HG02943 (cell line): ENCODE measurements around the gene MICA.
"Not testable (repeated sequence)": the region's sequence is repeated elsewhere in the genome, so short reads cannot be mapped to it uniquely, and the experiment has no call there.

Experiments
- ATAC-seq: cut with Tn5 transposase; IDR thresholded peaks from one replicate; pipeline ENCODE4 v1.9.1; 2021; ENCODE audit warnings: mild to moderate bottlenecking, low read depth, moderate library complexity; ENCODE audit not compliant: unreplicated experiment

MICA gene

DNA sequence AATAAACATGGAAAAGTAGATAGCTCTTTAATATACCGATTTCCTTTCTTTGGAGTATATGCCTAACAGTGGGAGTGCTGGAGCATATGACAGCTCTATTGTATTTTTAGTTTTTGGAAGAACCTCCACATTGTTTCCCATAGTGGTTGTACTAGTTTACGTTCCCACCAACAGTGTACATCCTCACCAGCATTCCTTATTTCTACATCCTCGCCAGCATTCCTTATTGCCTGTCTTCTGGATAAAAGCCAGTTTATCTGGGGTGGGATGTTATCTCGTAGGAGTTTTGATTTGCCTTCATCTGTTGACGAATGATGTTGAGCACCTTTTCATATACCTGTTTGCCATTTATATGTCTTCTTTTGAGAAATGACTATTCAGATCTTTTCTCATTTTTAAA, 2.6 kb downstream of the MICA start:
- no peak for ATAC-seq

DNA sequence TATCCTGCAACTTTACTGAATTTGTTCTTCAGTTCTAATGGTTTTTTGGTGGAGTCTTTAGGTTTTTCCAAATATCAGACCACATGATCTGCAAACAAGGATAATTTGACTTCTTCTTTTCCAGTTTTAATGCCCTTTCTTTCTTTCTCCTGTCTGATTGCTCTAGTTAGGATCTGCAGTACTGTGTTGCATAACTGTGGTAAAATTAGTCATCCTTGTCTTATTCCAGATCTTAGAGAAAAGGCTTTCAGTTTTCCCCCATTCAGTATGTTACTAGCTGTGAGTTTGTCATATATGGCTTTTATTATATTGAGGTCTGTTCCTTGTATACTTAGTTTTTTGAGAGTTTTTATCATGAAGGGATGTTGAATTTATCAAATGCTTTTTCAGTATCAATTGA, 4.3 kb downstream of the MICA start:
- ATAC-seq: no peak

DNA sequence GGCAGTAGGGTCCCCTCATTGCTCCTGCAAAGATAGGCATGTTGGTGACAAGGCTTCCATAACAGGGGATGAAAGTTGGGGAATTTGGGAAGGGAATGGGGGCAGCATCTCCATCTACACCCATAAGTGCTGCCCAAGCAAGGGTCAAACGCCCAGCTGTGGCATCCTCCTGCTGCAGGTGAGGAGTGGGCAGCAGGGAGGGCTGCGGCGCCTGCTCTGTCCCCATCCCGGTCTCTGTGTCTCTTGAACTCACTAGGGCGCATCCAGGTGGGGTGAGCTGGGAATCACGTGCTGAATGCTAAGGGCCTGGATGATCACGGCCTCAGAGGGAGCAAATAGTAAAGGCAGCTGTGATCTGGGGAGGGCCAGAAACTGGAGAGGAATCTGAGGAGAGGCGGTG, 9.1 kb downstream of the MICA start:
- no peak for ATAC-seq

DNA sequence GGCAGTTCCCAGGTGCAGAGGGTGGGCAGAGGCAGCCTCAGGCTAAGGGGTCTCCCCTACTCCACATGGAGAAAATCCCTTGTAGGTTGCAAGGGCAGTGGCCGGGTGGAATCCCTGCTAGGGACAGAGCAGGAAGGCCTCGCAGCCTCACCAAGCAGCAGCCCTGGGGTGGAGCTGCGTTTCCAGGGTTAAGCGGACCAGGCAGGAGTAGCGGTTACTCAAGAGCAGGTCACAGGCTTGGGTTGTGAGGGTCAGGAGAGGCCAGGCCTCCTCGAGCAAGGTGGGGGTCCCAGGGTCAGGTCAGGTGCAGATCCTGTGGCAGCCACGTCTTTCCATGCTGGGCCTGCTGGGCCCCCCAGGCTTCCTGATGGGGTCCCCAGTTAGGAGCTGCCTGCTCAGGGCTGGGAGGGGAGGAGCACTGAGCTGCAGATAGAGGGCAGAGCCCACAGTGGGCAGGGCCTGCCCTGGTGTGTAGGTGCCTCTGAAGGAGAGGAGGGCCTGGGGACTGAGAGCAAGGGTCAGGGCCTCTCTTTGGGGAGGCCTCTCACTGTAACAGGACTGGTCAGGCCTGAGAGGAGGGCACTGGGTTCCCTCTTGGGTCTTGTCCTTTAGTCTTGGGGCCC, 10.9 kb downstream of the MICA start:
- ATAC-seq: not testable (repeated sequence)

DNA sequence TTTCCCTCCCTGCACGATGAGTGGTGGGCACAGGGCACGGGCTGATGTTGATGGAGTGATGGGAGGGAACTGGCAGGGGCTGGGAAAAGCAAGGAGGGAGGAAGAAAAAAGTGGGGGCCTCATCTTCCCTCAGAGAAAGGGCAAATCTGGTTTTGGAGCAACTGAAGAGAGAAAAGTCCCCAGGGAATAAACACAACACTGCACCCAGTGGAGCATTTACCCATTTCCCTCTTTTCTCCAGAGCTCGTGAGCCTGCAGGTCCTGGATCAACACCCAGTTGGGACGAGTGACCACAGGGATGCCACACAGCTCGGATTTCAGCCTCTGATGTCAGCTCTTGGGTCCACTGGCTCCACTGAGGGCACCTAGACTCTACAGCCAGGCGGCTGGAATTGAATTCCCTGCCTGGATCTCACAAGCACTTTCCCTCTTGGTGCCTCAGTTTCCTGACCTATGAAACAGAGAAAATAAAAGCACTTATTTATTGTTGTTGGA, 11.4 kb downstream of the MICA start:
- no peak for ATAC-seq

DNA sequence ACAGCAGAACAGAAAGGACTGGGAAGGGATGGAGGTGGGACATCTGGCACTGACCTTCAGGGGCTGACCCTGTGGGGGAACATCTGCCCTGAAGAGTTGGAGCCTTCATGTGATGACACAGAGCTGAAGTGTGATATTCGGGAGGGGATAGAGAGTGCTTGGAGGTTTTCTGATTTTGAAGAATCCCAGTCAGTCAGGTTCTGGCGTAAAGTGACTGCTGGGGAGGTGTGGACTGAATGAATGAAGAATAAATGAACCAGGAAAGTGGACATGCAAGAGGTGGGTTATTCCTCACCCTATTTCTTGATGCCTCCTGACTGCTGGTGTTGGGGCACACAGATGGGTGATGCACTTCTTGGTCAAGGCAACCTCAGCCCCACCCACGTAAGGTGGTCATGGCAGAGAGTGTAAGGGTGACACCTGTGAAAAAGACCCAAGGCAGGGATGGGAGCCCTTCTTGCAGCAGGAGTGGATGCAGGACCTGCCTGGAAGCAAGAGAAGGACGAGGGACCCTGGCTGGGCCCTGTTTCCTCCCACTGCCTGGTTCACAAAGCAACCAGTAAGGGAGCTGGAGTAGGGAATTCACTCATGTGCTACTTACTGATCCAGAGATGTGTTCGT, 13.1 kb downstream of the MICA start:
- no peak for ATAC-seq

DNA sequence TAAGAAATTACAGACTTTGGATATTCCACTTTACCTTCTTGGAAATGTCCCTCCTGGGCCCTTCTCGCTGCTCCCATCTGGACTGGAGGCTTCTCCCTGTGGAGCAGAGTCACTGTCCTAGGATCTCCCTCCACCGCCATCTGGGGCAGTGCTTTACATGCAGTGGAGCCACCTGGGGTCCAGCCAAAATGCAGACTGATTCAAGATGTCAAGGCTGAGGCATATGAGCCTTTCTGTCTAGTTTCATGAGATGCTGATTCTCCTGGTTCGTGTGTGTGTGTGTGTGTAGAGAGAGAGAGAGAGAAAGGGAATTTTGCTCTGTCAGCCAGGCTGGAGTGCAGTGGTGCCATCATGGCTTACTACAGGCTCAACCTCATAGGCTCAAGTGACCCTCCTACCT, 14.9 kb downstream of the MICA start:
- no peak for ATAC-seq

DNA sequence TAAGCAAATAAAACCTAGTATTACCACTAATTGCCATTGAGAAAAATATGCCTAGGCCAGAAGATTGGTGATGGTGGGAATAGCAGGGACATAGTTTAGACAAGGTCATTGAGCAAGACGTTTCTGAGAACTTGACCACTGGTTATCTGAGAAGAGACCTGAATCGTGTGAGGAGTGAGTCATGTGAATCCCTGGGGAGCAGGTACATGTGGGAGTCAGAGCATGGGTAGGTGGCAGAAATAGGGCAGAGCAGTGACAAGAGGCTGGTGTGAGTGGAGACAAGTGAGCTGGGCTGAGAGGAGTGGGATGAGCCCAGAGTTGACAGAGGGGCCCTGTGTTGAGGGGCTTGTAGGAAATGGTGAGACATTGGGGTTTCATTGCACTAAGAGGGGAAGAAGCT, 16.4 kb downstream of the MICA start:
- ATAC-seq: no peak

DNA sequence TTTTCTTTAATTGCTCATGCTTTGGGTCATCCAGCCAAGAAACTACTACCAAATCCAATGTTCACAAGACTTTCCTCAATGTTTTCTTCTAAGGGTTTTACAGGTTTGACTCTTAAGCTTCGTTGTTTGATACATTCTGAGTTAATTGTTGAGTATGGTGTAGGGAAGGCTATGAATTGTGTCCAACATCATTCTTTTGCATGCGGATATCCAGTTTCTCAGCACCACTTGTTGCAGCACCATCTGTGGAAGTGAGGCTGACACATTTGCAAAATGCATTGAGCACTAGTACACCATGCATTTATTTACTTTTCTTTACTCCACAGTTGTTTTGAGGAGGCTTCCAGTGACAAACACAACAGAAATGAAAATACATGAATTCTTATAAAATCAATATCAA, 17.2 kb downstream of the MICA start:
- no peak for ATAC-seq

DNA sequence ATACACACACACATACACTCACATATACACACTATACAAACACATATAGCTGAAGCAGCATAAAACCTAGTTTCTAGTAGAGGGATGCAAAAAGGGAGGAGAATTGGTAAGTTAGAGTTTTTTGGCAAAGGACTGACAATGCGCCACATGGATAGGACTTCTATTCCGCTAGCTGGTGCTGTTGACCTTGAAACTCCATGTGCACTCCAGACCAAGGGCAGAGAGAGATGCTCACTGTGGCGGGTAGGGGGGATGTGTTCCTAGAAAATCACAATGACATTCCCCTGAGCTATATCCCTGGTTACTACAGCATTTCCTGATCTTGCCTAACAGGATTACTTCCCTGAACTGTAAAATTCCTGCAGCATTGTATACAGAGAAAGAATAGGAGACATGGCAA, 19.2 kb downstream of the MICA start:
- no peak for ATAC-seq

DNA sequence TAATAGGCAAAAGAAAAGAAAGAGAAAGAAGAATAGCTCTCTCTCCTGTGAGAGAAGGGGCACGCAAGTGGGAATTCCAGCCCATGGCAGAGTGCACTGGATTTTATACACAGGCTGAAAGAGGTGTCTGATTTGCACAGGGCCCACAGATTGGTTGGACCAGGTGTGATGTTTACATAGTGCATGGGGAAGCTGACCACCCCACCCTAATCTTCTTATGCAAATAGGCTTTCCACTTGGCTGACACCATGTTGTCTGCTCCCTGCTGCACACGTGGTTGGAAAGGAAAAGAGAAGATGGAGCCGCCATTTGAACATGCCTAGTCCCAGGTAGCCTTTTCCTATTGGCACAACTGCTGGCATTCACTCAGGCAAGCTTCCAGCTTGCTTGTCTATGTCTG, 20.2 kb downstream of the MICA start:
- ATAC-seq: no peak

DNA sequence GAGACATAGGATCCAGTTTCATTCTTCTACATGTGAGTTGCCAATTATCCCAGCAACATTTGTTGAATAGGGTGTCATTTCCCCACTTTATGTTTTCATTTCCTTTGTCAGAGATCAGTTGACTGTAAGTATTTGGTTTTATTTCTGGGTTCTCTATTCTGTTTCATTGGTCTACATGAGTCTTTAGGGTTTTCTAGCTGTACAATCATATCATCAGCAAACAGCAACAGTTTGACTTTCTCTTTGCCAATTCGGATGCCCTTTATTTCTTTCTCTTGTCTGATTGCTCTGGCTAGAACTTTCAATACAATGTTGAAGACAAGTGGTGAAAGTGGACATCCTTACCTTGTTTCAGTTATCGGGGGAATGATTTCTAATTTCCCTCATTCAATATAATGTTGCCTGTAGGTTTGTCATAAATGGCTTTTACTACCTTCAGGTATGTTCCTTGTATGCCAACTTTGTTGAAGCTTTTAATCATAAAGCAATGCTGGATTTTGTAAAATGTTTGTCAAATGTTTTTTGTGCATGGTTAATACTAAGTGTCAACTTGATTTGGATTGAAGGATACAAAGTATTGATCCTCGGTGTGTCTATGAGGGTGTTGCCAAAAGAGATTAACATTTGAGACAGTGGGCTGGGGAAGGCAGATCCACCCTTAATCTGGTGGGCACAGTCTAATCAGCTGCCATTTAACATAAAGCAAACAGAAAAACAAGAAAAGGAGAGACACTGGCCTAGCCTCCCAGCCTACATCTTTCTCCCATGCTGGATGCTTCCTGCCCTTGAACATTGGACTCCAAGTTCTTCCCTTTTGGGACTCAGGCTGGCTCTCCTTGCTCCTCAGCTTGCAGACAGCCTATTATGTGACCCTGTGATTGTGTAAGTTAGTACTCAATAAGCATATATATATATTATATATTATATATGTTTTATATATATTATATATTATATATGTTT, 23.3 kb downstream of the MICA start:
- no peak for ATAC-seq

DNA sequence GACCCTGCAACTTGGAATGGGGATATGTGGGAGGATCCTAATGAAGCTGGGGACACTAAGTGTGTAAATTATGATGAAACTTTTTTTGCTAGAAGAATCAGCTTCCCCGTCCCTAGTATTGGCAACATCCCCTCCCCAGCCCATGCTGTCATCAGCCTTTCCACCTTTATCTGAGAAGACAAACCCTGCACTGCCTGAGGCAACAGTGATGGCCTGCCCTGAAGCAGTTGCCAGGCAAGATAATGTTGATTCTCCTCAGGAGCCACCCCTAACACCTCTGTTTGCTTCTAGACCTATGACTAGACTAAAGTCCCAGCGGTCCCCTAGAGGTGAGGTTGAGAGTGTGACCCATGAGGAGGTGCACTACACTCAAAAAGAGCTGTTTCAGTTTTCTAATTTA, 27.1 kb downstream of the MICA start:
- no peak for ATAC-seq

DNA sequence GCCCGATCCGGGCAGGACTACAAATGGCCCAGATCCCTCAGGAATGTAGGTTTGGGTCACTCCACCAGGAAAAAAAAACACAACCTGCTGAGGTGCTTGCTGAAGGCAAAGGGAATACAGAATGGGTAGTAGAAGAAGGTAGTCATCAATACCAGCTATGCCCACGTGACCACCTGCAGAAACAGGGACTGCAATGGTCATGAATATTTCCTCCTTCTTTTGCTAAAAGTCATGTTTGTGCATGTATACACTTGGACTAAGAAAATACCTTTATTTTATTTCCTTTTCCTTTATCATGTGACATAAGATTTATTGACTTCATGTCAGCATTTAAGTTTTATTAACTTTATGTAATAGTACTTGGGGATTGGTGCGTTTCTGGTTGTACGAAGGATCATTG, 31.7 kb downstream of the MICA start:
- not testable (repeated sequence) for ATAC-seq

DNA sequence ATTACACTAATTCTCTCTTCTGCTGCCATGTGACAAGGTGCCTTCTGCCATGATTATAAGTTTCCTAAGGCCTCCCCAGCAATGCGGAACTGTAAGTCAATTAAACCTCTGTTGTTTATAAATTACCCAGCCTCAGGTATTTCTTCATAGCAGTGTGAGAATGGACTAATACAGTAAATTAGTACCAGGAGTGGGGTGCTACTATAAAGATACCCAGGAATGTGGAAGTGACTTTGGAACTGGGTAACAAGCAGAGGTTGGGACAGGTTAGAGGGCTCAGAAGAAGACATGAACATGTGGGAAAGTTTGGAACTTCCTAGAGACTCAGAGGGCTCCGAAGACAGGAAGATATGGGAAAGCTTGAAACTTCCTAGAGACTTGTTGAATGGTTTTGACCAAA, 34.8 kb downstream of the MICA start:
- ATAC-seq: no peak

DNA sequence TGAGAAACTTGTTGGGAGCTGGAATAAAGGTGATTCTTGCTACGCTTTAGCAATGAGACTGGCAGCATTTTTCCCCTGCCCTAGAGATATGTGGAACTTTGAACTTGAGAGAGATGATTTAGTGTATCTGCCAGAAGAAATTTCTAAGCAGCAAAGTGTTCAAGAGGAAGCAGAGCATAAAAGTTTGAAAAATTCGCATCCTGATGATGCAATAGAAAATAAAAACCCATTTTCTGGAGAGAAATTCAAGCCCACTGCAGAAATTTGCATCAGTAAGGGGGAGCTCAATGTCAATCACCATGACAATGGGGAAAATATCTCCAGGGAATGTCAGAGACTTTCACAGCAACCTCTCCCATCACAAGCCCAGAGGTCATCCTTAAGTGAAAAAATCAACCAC, 35.3 kb downstream of the MICA start:
- no peak for ATAC-seq

DNA sequence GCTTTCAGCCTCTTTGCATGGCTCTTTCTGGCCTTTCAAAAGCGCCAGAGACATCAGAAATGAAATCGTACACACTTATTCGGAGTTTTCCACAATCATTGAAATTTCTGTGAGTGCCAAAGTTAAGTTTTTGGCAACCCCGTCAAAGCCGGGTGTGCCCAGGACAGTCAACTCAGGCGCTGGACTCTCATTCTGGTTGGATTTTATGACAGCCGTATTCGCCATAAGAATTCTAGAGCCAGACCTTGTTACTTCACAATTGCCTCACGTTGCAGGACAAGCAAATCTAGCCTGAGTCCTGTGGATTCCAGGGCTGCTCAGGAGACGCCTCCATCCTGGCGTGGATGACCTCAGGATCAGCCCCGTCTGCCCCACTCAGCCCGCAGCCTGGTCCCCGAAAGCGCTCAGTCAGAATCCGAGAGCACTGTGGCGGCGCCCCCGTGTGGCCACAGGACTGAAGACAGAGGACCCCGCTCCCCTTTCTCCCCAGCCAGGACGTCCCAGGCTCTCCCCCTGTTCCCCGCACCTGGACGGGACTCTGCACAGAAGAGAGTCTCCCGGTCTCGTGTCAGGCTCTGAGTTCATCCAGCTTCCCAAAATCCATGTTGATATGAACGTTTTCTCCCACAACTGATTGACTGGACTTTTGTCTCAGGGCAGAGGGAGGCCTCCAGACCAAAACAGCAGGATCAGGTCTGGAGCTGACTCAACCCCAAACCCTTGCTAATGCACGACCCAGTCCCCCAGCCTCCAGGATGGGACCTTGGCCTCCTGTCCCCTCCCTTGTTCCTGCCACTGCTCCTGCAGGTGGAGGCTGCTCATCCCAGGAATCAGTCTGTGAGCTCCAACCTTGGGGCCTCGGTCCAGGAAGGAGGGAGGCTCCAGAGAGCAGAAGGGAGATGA, 38.2 kb downstream of the MICA start:
- ATAC-seq: no peak

DNA sequence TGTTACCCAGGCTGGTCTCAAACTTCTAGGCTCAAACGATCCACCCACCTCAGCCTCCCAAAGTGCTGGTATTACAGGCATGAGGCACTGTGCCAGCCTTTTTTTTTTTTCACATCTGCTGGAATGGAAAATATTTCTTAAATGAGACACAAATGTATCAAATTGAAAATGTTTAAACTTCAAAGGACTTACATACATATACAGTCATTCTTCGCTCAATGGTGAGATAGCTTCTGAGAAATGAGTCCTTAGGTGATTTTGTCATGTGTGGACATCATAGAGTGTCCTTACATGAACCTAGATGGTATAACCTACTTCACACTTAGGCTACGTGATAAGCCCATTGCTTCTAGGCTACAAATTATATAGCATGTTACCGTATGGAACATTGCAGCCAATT, 43.1 kb downstream of the MICA start:
- ATAC-seq: no peak

DNA sequence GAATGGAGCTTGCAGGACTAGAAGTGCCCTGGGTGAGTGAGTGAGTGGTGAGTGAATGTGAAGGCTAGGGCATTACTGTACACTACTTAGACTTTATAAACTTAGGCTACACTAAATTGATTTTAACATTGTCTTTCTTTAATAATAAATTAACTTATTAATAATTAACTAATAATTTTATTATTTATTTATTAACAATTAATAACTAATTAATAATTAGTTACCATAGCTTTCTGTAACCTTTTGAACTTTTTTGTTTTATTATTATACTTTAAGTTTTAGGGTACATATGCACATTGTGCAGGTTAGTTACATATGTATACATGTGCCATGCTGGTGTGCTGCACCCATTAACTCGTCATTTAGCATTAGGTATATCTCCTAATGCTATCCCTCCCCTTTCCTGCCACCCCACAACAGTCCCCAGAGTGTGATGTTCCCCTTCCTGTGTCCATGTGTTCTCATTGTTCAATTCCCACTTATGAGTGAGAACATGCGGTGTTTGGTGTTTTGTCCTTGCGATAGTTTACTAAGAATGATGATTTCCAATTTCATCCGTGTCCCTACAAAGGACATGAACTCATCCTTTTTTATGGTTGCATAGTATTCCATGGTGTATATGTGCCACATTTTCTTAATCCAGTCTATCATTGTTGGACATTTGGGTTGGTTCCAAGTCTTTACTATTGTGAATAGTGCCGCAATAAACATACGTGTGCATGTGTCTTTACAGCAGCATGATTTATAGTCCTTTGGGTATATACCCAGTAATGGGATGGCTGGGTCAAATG, 43.8 kb downstream of the MICA start:
- ATAC-seq: not testable (repeated sequence)

DNA sequence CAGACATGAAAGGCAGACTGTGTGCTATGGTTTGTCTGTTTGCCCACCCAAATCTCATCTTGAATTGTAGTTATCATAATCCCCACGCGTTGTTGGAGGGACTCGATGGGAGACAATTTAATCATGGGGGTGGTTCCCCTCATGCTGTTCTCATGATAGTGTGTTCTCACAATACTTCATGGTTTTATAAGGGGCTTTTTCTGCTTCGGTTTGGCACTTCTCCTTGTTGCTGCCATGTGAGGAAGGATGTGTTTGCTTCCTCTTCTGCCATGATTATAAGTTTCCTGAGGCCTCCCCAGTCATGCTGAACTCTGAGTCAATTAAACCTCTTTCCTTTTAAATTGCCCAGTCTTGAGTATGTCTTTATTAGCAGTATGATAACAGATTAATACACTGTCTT, 47.4 kb downstream of the MICA start:
- no peak for ATAC-seq
